GM23248 (cell line): ENCODE results near the gene GPR34. TPM values are rescaled to one million over a fixed set of nuclear protein-coding genes. Genes with fewer than 3 reads are reported as not detected.

ENCODE experiments used
- DNase-seq: peaks from one replicate; pipeline ENCODE4 v3.0.0-alpha.2; 2015
- H2AFZ ChIP-seq: fragments of 200-600 bp; sonication (generic); 2 replicates; pipeline ENCODE4 v1.6.1; 2016; ENCODE audit warnings: antibody characterized with exemption
- H3F3A ChIP-seq: fragments of 200-600 bp; sonication (generic); 2 replicates; pipeline ENCODE4 v1.6.1; 2016; ENCODE audit warnings: mild to moderate bottlenecking, antibody characterized with exemption, mixed run types; ENCODE audit not compliant: insufficient read depth
- H3K27ac ChIP-seq: fragments of 200-600 bp; sonication (generic); 2 replicates; pipeline ENCODE4 v1.5.1; 2016; ENCODE audit warnings: mild to moderate bottlenecking
- H3K27me3 ChIP-seq: fragments of 200-600 bp; sonication (generic); replicated peaks from 2 replicates; pipeline ENCODE4 v1.6.1; 2016; ENCODE audit warnings: mild to moderate bottlenecking; ENCODE audit not compliant: insufficient read depth
- H3K36me3 ChIP-seq: fragments of 200-600 bp; sonication (generic); 2 replicates; pipeline ENCODE4 v1.6.1; 2016; ENCODE audit warnings: low read depth, mild to moderate bottlenecking
- H3K4me1 ChIP-seq: fragments of 200-600 bp; sonication (generic); 2 replicates; pipeline ENCODE4 v1.6.1; 2016; ENCODE audit warnings: mild to moderate bottlenecking; ENCODE audit not compliant: insufficient read depth
- H3K4me2 ChIP-seq: fragments of 200-600 bp; sonication (generic); one replicate; pipeline ENCODE4 v1.6.1; 2016; ENCODE audit warnings: mild to moderate bottlenecking; ENCODE audit not compliant: unreplicated experiment
- H3K4me3 ChIP-seq: fragments of 200-600 bp; sonication (generic); 2 replicates; pipeline ENCODE4 v1.5.1; 2016; ENCODE audit warnings: mild to moderate bottlenecking
- H3K79me2 ChIP-seq: fragments of 200-600 bp; sonication (generic); 2 replicates; pipeline ENCODE4 v1.6.1; 2016; ENCODE audit warnings: mild to moderate bottlenecking; ENCODE audit not compliant: insufficient read depth
- H3K9ac ChIP-seq: fragments of 200-600 bp; sonication (generic); 2 replicates; pipeline ENCODE4 v1.6.1; 2016; ENCODE audit warnings: mild to moderate bottlenecking
- H3K9me2 ChIP-seq: fragments of 200-600 bp; sonication (generic); 2 replicates; pipeline ENCODE4 v1.6.1; 2016; ENCODE audit warnings: mixed run types, mild to moderate bottlenecking, moderate library complexity; ENCODE audit not compliant: insufficient read depth
- H3K9me3 ChIP-seq: fragments of 200-600 bp; sonication (generic); one replicate; pipeline ENCODE4 v1.6.1; 2017; ENCODE audit warnings: low read depth
- H4K20me1 ChIP-seq: fragments of 200-600 bp; sonication (generic); 2 replicates; pipeline ENCODE4 v1.6.0; 2016; ENCODE audit not compliant: insufficient read depth
- EZH2 ChIP-seq: fragments of 200-600 bp; sonication (generic); IDR thresholded peaks from 2 replicates; pipeline ENCODE4 v1.6.1; 2018; ENCODE audit warnings: antibody characterized with exemption, mild to moderate bottlenecking; ENCODE audit not compliant: insufficient read depth, poor library complexity, severe bottlenecking
- EZH2phosphoT487 ChIP-seq: fragments of 200-600 bp; sonication (generic); IDR thresholded peaks from 2 replicates; pipeline ENCODE4 v1.6.1; 2018; ENCODE audit warnings: antibody characterized with exemption, moderate library complexity, mild to moderate bottlenecking, low read depth; ENCODE audit not compliant: insufficient read depth
- WGBS, 2 experiments: methylation state at CpG; one replicate each; pipeline ENCODE4 v1.1.6; 2015 to 2017; ENCODE audit warnings: low lambda C conversion rate in 2 of 2, low coverage in 1 of 2; ENCODE audit errors: missing lambda C conversion rate in 2 of 2; 5-methylcytosine and 5-hydroxymethylcytosine counted together
- in situ Hi-C: fragments of 300-500 bp; cut with MboI; formaldehyde crosslinking; loops from 2 replicates; pipeline ENCODE4 v1.15.0; 2020
- polyA plus RNA-seq: library from polyadenylated mRNA; unstranded; fragments of >200 nt; fragmentation: Nextera tagmentation; extraction: Ambion mirVana; gene quantifications from 2 replicates; pipeline ENCODE4 v1.2.1, GENCODE V29; 2016
- total RNA-seq: library from RNA; depleted of rRNA; stranded (reverse); fragments of >200 nt; shearing (Covaris generic); gene quantifications from 2 replicates; pipeline ENCODE4 v1.2.3, GENCODE V29; 2014

Gene GPR34
- total and polyA plus RNA-seq, 2 experiments from 2014 or later, result 0.09 TPM; not detected in 1

DNA sequence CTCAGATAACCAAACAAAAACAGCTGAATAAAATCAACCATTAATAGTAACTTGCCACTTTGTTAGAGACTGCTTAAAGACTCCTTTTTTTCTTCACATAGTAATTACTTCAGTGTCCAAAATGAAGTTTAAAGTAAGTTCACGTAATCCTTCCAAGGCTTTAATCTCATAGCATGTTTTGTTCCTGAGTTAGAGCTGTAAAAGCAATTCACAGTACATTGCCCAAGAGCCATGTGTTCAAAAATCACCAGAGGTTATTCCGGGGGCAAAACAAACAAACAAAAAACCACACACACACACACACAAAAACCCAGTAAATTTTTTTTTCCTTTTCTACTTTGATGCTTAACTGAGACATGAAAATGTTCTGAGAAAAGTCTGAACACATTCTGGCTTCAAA is 41.3 kb downstream of the GPR34 start:
- Histone ChIP-seq H3K4me1 (no peaks in the 10 kb centered on the region), H3K36me3 (no peaks in the 10 kb centered on the region), H3K9me3 (no peaks in the 10 kb centered on the region), H3K9ac (no peak overlapping the region), H3K4me3 (no peak overlapping the region), H3K79me2 (no peaks in the 10 kb centered on the region), H4K20me1 (no peaks in the 10 kb centered on the region), H3K27ac (no peak overlapping the region), H3K9me2 (no peaks in the 10 kb centered on the region), H3K27me3 (no peaks in the 10 kb centered on the region), H2AFZ (no peak overlapping the region), H3K4me2 (no peak overlapping the region), H3F3A (no peaks in the 10 kb centered on the region)
- in situ Hi-C loops, result loop anchor here (25.0 kb wide), 2 partner anchors 168 to 443 kb away; no protein-coding TSS in a partner anchor
- 25 to 46% methylated on average over 2 of the region's 2 CpGs for WGBS, 2 experiments
- DNase-seq, result peak; percentile 1
- TF ChIP-seq EZH2, result no peak
- no peak for TF ChIP-seq EZH2phosphoT487

DNA sequence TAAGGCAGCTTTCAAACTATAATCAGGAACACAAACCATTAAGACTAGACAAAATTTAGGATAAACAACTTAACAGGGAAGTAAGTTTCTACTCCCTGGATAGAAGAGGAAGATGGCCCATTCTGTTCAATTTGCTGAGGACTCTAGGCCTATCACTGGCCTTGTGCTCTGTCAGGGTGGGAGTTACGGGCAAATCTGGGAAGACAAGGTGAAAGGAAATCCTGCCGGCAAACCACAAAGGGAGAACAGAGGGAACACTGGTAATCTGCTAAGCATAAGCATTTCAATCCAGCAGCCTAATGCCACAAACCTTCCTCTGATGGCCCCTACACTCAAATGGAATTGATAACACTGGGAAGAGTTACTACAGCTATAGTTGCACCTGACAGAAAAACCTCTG is 43.5 kb downstream of the GPR34 start:
- H3K9ac ChIP-seq, result no peak overlapping the region
- no peak for DNase-seq
- no peaks in the 10 kb centered on the region for H4K20me1 ChIP-seq
- TF ChIP-seq EZH2, result no peak
- no peak for TF ChIP-seq EZH2phosphoT487
- no peaks in the 10 kb centered on the region for H3K27me3 ChIP-seq
- H3K27ac ChIP-seq, result no peak overlapping the region
- H3K4me3 ChIP-seq, result no peak overlapping the region
- 100% methylated on average over 2 of the region's 2 CpGs for WGBS, 2 experiments
- no peaks in the 10 kb centered on the region for H3K9me3 ChIP-seq
- H3K36me3 ChIP-seq, result no peaks in the 10 kb centered on the region
- H3K4me2 ChIP-seq, result no peak overlapping the region
- H3K4me1 ChIP-seq, result no peaks in the 10 kb centered on the region
- no peaks in the 10 kb centered on the region for H3K9me2 ChIP-seq
- H3K79me2 ChIP-seq, result no peaks in the 10 kb centered on the region
- in situ Hi-C loops, result loop anchor here (25.0 kb wide), 2 partner anchors 170 to 445 kb away; no protein-coding TSS in a partner anchor
- H2AFZ ChIP-seq, result no peak overlapping the region
- H3F3A ChIP-seq, result no peaks in the 10 kb centered on the region

DNA sequence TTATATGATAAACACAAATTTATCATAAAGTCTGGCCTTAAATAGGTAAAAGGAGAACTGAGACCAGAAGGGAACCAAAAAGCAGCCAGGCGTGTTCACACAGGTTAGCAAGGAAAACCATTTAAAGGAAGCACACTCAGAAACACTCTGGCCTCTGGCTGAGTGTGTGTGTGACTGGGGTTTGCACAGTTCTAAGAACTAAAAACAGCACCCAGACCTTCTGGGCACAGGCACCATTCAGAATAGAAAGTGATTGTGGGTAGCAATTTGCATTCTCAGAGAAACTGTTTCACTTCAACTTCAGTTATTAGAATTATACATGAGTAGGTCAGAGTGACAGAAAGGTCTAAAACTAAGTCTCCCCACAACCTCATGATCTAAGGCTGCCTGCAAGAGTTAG is 45.2 kb downstream of the GPR34 start:
- Histone ChIP-seq H3K9me2 (no peaks in the 10 kb centered on the region), H3K9me3 (no peaks in the 10 kb centered on the region), H4K20me1 (no peaks in the 10 kb centered on the region), H3K79me2 (no peaks in the 10 kb centered on the region), H3K4me1 (no peaks in the 10 kb centered on the region), H3K4me2 (no peak overlapping the region), H2AFZ (no peak overlapping the region), H3K27ac (no peak overlapping the region), H3K27me3 (no peaks in the 10 kb centered on the region), H3K9ac (no peak overlapping the region), H3K4me3 (no peak overlapping the region), H3K36me3 (no peaks in the 10 kb centered on the region), H3F3A (no peaks in the 10 kb centered on the region)
- 88 to 100% methylated on average over 1 of the region's 1 CpG for WGBS, 2 experiments
- in situ Hi-C loops, result loop anchor here (25.0 kb wide), 2 partner anchors 172 to 447 kb away; no protein-coding TSS in a partner anchor
- TF ChIP-seq EZH2 (no peak), EZH2phosphoT487 (no peak)
- DNase-seq, result no peak

DNA sequence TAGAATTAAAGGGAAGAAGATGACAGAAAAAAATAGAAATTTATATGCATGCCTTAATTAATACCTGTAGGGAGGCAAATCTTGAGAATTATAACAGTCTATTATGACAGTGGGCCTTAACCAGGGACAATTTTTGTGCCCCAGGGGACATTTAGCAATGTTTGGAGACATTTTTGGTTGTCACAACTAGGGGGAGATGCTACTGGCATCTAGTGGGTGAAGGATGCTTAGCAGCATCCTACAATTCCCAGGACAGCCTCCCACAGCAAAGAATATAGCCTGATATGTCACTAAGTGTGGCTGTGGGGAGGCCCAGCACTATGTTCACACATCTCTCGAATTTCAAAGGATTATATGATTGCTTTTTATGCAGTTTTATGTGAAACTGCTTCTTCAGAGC is 45.8 kb downstream of the GPR34 start:
- TF ChIP-seq EZH2 (no peak), EZH2phosphoT487 (no peak)
- H3K4me2 ChIP-seq, result no peak overlapping the region
- no peaks in the 10 kb centered on the region for H3K4me1 ChIP-seq
- 75 to 92% methylated on average over 1 of the region's 1 CpG for WGBS, 2 experiments
- H3K9me2 ChIP-seq, result no peaks in the 10 kb centered on the region
- H3K27me3 ChIP-seq, result no peaks in the 10 kb centered on the region
- in situ Hi-C loops, result loop anchor here (25.0 kb wide), 2 partner anchors 172 to 447 kb away; no protein-coding TSS in a partner anchor
- no peaks in the 10 kb centered on the region for H3K36me3 ChIP-seq
- no peaks in the 10 kb centered on the region for H3K9me3 ChIP-seq
- no peaks in the 10 kb centered on the region for H3K79me2 ChIP-seq
- no peak overlapping the region for H3K4me3 ChIP-seq
- no peaks in the 10 kb centered on the region for H3F3A ChIP-seq
- no peak overlapping the region for H2AFZ ChIP-seq
- no peak overlapping the region for H3K9ac ChIP-seq
- DNase-seq, result peak; percentile 36
- H3K27ac ChIP-seq, result no peak overlapping the region
- H4K20me1 ChIP-seq, result no peaks in the 10 kb centered on the region
